ENCODE data around the gene BIN1. TPM values are rescaled to one million over a fixed set of nuclear protein-coding genes. Genes with fewer than 3 reads are reported as not detected.

The BIN1 gene
- polyA plus RNA-seq, 1 of the 3 experiments (the other 2 are of a cell fraction), result 40.3 TPM

DNA sequence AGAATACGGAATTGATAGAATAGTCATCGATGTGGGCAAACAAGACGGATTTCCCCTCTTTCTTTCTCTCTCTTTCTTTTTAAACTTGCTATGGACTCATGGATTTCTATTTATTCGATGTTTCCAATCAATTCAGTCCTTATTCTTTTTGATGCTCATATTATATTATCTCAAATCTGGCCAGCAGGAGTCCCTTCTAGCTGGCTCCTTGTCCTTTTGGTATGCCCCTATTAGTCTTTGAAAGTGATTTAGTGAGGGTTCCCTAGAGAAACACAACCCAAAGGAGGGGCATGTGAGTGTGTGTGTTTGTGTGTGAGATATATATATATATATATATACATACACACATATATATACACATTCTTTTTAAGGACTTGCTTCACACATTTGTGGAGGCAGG, 23.5 kb upstream of the BIN1 start:
- CTCF ChIA-PET, result interaction anchor here (1.0 to 2.2 kb wide), 4 partner anchors 9 to 62 kb away, joined by 3 to 5 read pairs (median 4); no protein-coding TSS in a partner anchor
- H3K4me3 ChIP-seq (ENCODE audit: low read depth in 2 of 2, low read length in 1 of 2), result no peak overlapping the region
- no peak for DNase-seq
- no peak overlapping the region for H3K27ac ChIP-seq (ENCODE audit: low read depth in 2 of 2, low read length in 1 of 2)
- H3F3A ChIP-seq (replicated peaks; ENCODE audit: insufficient read depth), result no peaks in the 10 kb centered on the region
- H3K4me1 ChIP-seq (ENCODE audit: control insufficient read depth in 1 of 2, insufficient read depth in 2 of 2, low read depth in 1 of 2, low read length in 1 of 2), result peaks cover 0 to 18% of the 10 kb centered on the region in 2 experiments; a peak in 2 of 4 replicates
- H4K20me1 ChIP-seq (ENCODE audit: insufficient read depth), result no peaks in the 10 kb centered on the region
- no peaks in the 10 kb centered on the region for H3K9me3 ChIP-seq
- 92% methylated on average over 4 of the region's 4 CpGs for WGBS (ENCODE audit: low lambda C conversion rate)
- no peak overlapping the region for H3K4me2 ChIP-seq
- no peaks in the 10 kb centered on the region for H3K36me3 ChIP-seq (replicated peaks in 1 of 2; ENCODE audit: control insufficient read depth in 1 of 2, insufficient read depth in 2 of 2, low read length in 1 of 2)
- POLR2A ChIA-PET, result no interaction called here
- no peaks in the 10 kb centered on the region for H3K9me2 ChIP-seq
- H3K27me3 ChIP-seq (ENCODE audit: insufficient read depth), result no peaks in the 10 kb centered on the region
- TF ChIP-seq YY1 (IDR thresholded peaks at IDR 0.05; ENCODE audit: low read depth) (no peak), GABPA (IDR thresholded peaks at IDR 0.05; ENCODE audit: low read depth) (no peak), TCF12 (IDR thresholded peaks at IDR 0.05) (no peak), EP300 (IDR thresholded peaks at IDR 0.05; ENCODE audit: borderline replicate concordance in 1 of 2, low read depth in 1 of 2, low read length in 1 of 2) (no peak), MEF2A (IDR thresholded peaks at IDR 0.05; ENCODE audit: borderline replicate concordance, low read depth) (no peak), TAF1 (IDR thresholded peaks at IDR 0.05; ENCODE audit: borderline replicate concordance, low read depth, low read length) (no peak), FOXJ3 (CRISPR knock-in tag; IDR thresholded peaks at IDR 0.05) (no peak), POLR2AphosphoS5 (IDR thresholded peaks at IDR 0.05; ENCODE audit: low read depth, low read length) (no peak)
- TF ChIP-seq, protein P1, sequence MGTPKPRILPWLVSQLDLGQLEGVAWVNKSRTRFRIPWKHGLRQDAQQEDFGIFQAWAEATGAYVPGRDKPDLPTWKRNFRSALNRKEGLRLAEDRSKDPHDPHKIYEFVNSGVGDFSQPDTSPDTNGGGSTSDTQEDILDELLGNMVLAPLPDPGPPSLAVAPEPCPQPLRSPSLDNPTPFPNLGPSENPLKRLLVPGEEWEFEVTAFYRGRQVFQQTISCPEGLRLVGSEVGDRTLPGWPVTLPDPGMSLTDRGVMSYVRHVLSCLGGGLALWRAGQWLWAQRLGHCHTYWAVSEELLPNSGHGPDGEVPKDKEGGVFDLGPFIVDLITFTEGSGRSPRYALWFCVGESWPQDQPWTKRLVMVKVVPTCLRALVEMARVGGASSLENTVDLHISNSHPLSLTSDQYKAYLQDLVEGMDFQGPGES (IDR thresholded peaks at IDR 0.05; ENCODE audit: low read depth, low read length), result no peak
- H3K9ac ChIP-seq, result no peak overlapping the region
- H2AFZ ChIP-seq (ENCODE audit: low read depth), result no peak overlapping the region
- H3K79me2 ChIP-seq (ENCODE audit: insufficient read depth), result no peaks in the 10 kb centered on the region

DNA sequence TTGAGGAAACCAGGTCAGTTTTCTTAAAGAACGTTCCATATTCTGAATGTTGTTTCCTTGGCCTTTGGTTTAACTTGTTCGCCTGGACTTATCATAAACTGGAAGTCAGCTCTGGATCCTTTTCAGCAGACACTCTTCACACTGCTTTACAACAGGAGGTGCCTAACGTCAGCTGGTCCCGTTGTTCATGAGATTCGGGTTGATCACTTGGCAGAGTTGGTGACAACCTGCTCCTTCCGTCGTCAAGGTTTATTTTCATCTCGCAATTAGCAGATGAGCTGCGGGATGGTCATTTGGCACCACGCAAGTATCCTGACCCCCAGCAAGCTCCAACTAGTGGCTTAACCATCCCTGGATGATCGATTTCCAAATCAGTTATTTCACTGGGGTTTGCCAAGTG, 23.0 kb upstream of the BIN1 start:
- 77% methylated on average over 11 of the region's 11 CpGs for WGBS (ENCODE audit: low lambda C conversion rate)
- Histone ChIP-seq H3K27me3 (ENCODE audit: insufficient read depth) (no peaks in the 10 kb centered on the region), H3K4me1 (ENCODE audit: control insufficient read depth in 1 of 2, insufficient read depth in 2 of 2, low read depth in 1 of 2, low read length in 1 of 2) (peaks cover 0 to 14% of the 10 kb centered on the region in 2 experiments; a peak in 2 of 4 replicates), H3K4me3 (ENCODE audit: low read depth in 2 of 2, low read length in 1 of 2) (no peak overlapping the region), H3K9me2 (no peaks in the 10 kb centered on the region), H4K20me1 (ENCODE audit: insufficient read depth) (no peaks in the 10 kb centered on the region), H3K36me3 (replicated peaks in 1 of 2; ENCODE audit: control insufficient read depth in 1 of 2, insufficient read depth in 2 of 2, low read length in 1 of 2) (no peaks in the 10 kb centered on the region), H2AFZ (ENCODE audit: low read depth) (no peak overlapping the region), H3K9me3 (no peaks in the 10 kb centered on the region), H3K4me2 (no peak overlapping the region), H3F3A (replicated peaks; ENCODE audit: insufficient read depth) (no peaks in the 10 kb centered on the region), H3K27ac (ENCODE audit: low read depth in 2 of 2, low read length in 1 of 2) (no peak overlapping the region), H3K9ac (no peak overlapping the region), H3K79me2 (ENCODE audit: insufficient read depth) (no peaks in the 10 kb centered on the region)
- TF ChIP-seq NFIC (IDR thresholded peaks at IDR 0.05; ENCODE audit: borderline replicate concordance), result no peak
- TF ChIP-seq RAD21 (IDR thresholded peaks at IDR 0.05; ENCODE audit: low read length), result no peak
- no peak for TF ChIP-seq FOXM1 (IDR thresholded peaks at IDR 0.05; ENCODE audit: low read depth)
- no peak for TF ChIP-seq YY1 (IDR thresholded peaks at IDR 0.05; ENCODE audit: low read depth)
- TF ChIP-seq, protein P2, sequence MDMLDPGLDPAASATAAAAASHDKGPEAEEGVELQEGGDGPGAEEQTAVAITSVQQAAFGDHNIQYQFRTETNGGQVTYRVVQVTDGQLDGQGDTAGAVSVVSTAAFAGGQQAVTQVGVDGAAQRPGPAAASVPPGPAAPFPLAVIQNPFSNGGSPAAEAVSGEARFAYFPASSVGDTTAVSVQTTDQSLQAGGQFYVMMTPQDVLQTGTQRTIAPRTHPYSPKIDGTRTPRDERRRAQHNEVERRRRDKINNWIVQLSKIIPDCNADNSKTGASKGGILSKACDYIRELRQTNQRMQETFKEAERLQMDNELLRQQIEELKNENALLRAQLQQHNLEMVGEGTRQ (IDR thresholded peaks at IDR 0.05; ENCODE audit: borderline replicate concordance, low read depth, low read length), result no peak
- TF ChIP-seq MXI1 (IDR thresholded peaks at IDR 0.05; ENCODE audit: low read depth, low read length), result no peak
- TF ChIP-seq MEF2A (IDR thresholded peaks at IDR 0.05; ENCODE audit: borderline replicate concordance, low read depth), result no peak
- TF ChIP-seq ELF1 (IDR thresholded peaks at IDR 0.05), result no peak
- TF ChIP-seq, protein P3, sequence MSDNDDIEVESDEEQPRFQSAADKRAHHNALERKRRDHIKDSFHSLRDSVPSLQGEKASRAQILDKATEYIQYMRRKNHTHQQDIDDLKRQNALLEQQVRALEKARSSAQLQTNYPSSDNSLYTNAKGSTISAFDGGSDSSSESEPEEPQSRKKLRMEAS (IDR thresholded peaks at IDR 0.05; ENCODE audit: low read depth), result no peak
- TF ChIP-seq, protein P4, sequence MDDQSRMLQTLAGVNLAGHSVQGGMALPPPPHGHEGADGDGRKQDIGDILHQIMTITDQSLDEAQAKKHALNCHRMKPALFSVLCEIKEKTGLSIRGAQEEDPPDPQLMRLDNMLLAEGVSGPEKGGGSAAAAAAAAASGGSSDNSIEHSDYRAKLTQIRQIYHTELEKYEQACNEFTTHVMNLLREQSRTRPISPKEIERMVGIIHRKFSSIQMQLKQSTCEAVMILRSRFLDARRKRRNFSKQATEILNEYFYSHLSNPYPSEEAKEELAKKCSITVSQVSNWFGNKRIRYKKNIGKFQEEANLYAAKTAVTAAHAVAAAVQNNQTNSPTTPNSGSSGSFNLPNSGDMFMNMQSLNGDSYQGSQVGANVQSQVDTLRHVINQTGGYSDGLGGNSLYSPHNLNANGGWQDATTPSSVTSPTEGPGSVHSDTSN (IDR thresholded peaks at IDR 0.05), result no peak
- no peak for TF ChIP-seq FOXJ3 (CRISPR knock-in tag; IDR thresholded peaks at IDR 0.05)
- no peak for TF ChIP-seq RFX5 (IDR thresholded peaks at IDR 0.05; ENCODE audit: low read length)
- no peak for TF ChIP-seq FOSL2 (IDR thresholded peaks at IDR 0.05; ENCODE audit: borderline replicate concordance, low read depth)
- no peak for TF ChIP-seq EZH2phosphoT487 (IDR thresholded peaks at IDR 0.05; ENCODE audit: borderline replicate concordance, low read depth)
- TF ChIP-seq, protein P5, sequence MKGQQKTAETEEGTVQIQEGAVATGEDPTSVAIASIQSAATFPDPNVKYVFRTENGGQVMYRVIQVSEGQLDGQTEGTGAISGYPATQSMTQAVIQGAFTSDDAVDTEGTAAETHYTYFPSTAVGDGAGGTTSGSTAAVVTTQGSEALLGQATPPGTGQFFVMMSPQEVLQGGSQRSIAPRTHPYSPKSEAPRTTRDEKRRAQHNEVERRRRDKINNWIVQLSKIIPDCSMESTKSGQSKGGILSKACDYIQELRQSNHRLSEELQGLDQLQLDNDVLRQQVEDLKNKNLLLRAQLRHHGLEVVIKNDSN (IDR thresholded peaks at IDR 0.05; ENCODE audit: borderline replicate concordance, low read depth), result no peak
- no peak for DNase-seq
- ChIA-PET CTCF (interaction anchor here (1.0 to 1.7 kb wide), 2 partner anchors 16 to 27 kb away, joined by 3 to 5 read pairs; no protein-coding TSS in a partner anchor), POLR2A (no interaction called here)
